HepG2 (cell line): Measurements from ENCODE around the gene EHD1. TPM values are rescaled to one million over a fixed set of nuclear protein-coding genes. Genes with fewer than 3 reads are reported as not detected.
A peak's percentile ranks its signal among the peaks of the same experiment; 100 is the strongest.

Experiments used
- ARID3A ChIP-seq: IDR thresholded peaks from 2 replicates; pipeline ENCODE4 v1.6.1; 2012; ENCODE audit warnings: low read depth, low read length, improper control_type of control experiment
- BHLHE40 ChIP-seq: IDR thresholded peaks from 2 replicates; pipeline ENCODE4 v1.6.1; 2011; ENCODE audit warnings: low read length, improper control_type of control experiment
- DNMT3B ChIP-seq: conservative IDR thresholded peaks from 2 replicates; pipeline ENCODE4 v1.6.1; 2016; ENCODE audit warnings: missing biosample characterization, control low read depth
- FOXK1 ChIP-seq: sonication (generic); formaldehyde crosslinking; IDR thresholded peaks from 2 replicates; pipeline ENCODE4 v1.4.0; 2020; ENCODE audit warnings: low read depth, missing genetic modification reagents, borderline replicate concordance
- GATA4 ChIP-seq: sonication (generic); IDR thresholded peaks from 2 replicates; pipeline ENCODE4 v1.6.1; 2016; ENCODE audit warnings: antibody characterized with exemption, low read depth, borderline replicate concordance
- IKZF5 ChIP-seq: IDR thresholded peaks from 2 replicates; pipeline ENCODE4 v1.6.1; 2018; ENCODE audit warnings: missing genetic modification reagents, mild to moderate bottlenecking, missing compliant biosample characterization
- JUN ChIP-seq: sonication (generic); formaldehyde crosslinking; IDR thresholded peaks from 2 replicates; pipeline ENCODE4 v1.4.0; 2020; ENCODE audit warnings: mild to moderate bottlenecking, missing genetic modification reagents
- KLF16 ChIP-seq, 2 experiments: sonication (generic) in 1 of 2; formaldehyde crosslinking in 1 of 2; IDR thresholded peaks; 2 replicates each; pipeline versions ENCODE4 v1.6.1 to v1.8.0; 2016 to 2023; ENCODE audit warnings: missing genetic modification reagents in 2 of 2, missing compliant biosample characterization in 1 of 2
- NFIC ChIP-seq: IDR thresholded peaks from 2 replicates; pipeline ENCODE4 v1.6.1; 2012; ENCODE audit warnings: mild to moderate bottlenecking, low read length, inconsistent platforms
- NR2F1 ChIP-seq, 2 experiments: fragments of 450-650 bp in 1 of 2; formaldehyde crosslinking in 1 of 2; IDR thresholded peaks; 2 replicates each; pipeline versions ENCODE4 v1.5.0 to v1.6.1; 2016 to 2020; ENCODE audit warnings: mild to moderate bottlenecking in 1 of 2, missing compliant biosample characterization in 1 of 2, missing genetic modification reagents in 1 of 2, moderate library complexity in 1 of 2
- NR2F6 ChIP-seq, 2 experiments: IDR thresholded peaks; 2 replicates each; pipeline ENCODE4 v1.6.1; 2016; ENCODE audit warnings: antibody characterized with exemption in 1 of 2, mild to moderate bottlenecking in 1 of 2
- PHF8 ChIP-seq: sonication (generic); formaldehyde crosslinking; IDR thresholded peaks from 2 replicates; pipeline ENCODE4 v1.5.0; 2020; ENCODE audit warnings: missing genetic modification reagents
- POLR2G ChIP-seq: fragments of 200-400 bp; formaldehyde crosslinking; IDR thresholded peaks from 2 replicates; pipeline ENCODE4 v1.6.1; 2018; ENCODE audit warnings: mild to moderate bottlenecking, low read depth, low read length, moderate library complexity
- SMARCC2 ChIP-seq: fragments of 450-650 bp; IDR thresholded peaks from 2 replicates; pipeline ENCODE4 v1.6.1; 2017; ENCODE audit warnings: antibody characterized with exemption, mild to moderate bottlenecking
- TEAD3 ChIP-seq: optimal IDR thresholded peaks from 2 replicates; pipeline ENCODE3; 2016; ENCODE audit warnings: borderline replicate concordance
- TFAP4 ChIP-seq: sonication (generic); IDR thresholded peaks from 2 replicates; pipeline ENCODE4 v1.6.1; 2016; ENCODE audit warnings: low read depth, borderline replicate concordance
- ZNF263 ChIP-seq: sonication (generic); formaldehyde crosslinking; IDR thresholded peaks from 2 replicates; pipeline ENCODE4 v1.4.0; 2020; ENCODE audit warnings: missing genetic modification reagents
- ZNF367 ChIP-seq: sonication (generic); formaldehyde crosslinking; IDR thresholded peaks from 2 replicates; pipeline ENCODE4 v1.4.0; 2020; ENCODE audit warnings: missing genetic modification reagents, borderline replicate concordance
- ZNF383 ChIP-seq: sonication (generic); formaldehyde crosslinking; IDR thresholded peaks from 2 replicates; pipeline ENCODE4 v1.4.0; 2020; ENCODE audit warnings: missing genetic modification reagents, mild to moderate bottlenecking, borderline replicate concordance
- ZNF441 ChIP-seq: sonication (generic); formaldehyde crosslinking; IDR thresholded peaks from 2 replicates; pipeline ENCODE4 v1.7.0; 2021; ENCODE audit warnings: missing genetic modification reagents, borderline replicate concordance
- ZNF501 ChIP-seq: sonication (generic); formaldehyde crosslinking; IDR thresholded peaks from 2 replicates; pipeline ENCODE4 v1.5.1; 2020; ENCODE audit warnings: mild to moderate bottlenecking, moderate library complexity, missing genetic modification reagents
- ZNF572 ChIP-seq: sonication (generic); formaldehyde crosslinking; IDR thresholded peaks from 2 replicates; pipeline ENCODE4 v1.5.1; 2020; ENCODE audit warnings: mild to moderate bottlenecking, missing genetic modification reagents
- ZZZ3 ChIP-seq: sonication (generic); formaldehyde crosslinking; IDR thresholded peaks from 2 replicates; pipeline ENCODE4 v1.4.0; 2020; ENCODE audit warnings: missing genetic modification reagents, mild to moderate bottlenecking, borderline replicate concordance
- polyA plus RNA-seq, 8 experiments: library from polyadenylated mRNA; depleted of rRNA in 3 of 8; stranded (reverse) in 7 of 8; unstranded in 1 of 8; fragments of >200 nt; fragmentation: Illumina TruSeq in 4 of 8; extraction: Trizol in 4 of 8; gene quantifications; 2 replicates each; pipeline versions ENCODE4 v1.2.1 to v1.2.3, GENCODE V29; 2011 to 2016; ENCODE audit warnings: low read depth in 4 of 8, missing spikeins in 1 of 8, mixed read lengths in 1 of 8; ENCODE audit not compliant: insufficient read depth in 1 of 8
- total RNA-seq, 5 experiments: library from RNA; depleted of rRNA; stranded (reverse); fragments of >200 nt; fragmentation: Illumina TruSeq; extraction: Trizol; gene quantifications; 2 replicates each; pipeline ENCODE4 v1.2.3, GENCODE V29; 2016; ENCODE audit warnings: low read depth in 1 of 5
- TF ChIP-seq, protein P1 (sequence below): sonication (generic); formaldehyde crosslinking; conservative IDR thresholded peaks from 2 replicates; pipeline ENCODE4 v1.4.0; 2020; ENCODE audit warnings: missing genetic modification reagents

EHD1 gene
- total and polyA plus RNA-seq, 2 of the 13 experiments (the other 11 are each of a cell fraction or from before 2014, with no cell fraction given): 23.6 to 26.6 TPM

GRCh38 chr11:64893194-64894069 lies 15.0 kb upstream of the EHD1 start (continued):
- no peak for TF ChIP-seq BHLHE40
- peak; percentile 51; the same call in 1 of the 2 replicates for TF ChIP-seq ARID3A
- 0 out of 2 replicates have a peak, but pooled peaks have one; percentile 25 for TF ChIP-seq NFIC
- TF ChIP-seq JUN (CRISPR knock-in tag): 0 out of 2 replicates have a peak, but pooled peaks have one; percentile 30
- peak; percentile 97 for TF ChIP-seq POLR2G
- TF ChIP-seq NR2F1 (CRISPR knock-in tag; IDR thresholded peaks at IDR 0.05): peak in 1 of 2 experiments; percentile 61; a peak in 1 of 4 replicates
- 0 out of 2 replicates have a peak, but pooled peaks have one; percentile 32 for TF ChIP-seq FOXK1 (CRISPR knock-in tag)
- 0 out of 2 replicates have a peak, but pooled peaks have one; percentile 26 for TF ChIP-seq ZNF367 (CRISPR knock-in tag)
- peak; percentile 77 for TF ChIP-seq TFAP4
- TF ChIP-seq NR2F6 (IDR thresholded peaks at IDR 0.05): peak; percentile 77
- TF ChIP-seq NR2F6 (CRISPR knock-in tag; IDR thresholded peaks at IDR 0.05): peak; percentile 87
- TF ChIP-seq ZNF572: peak; percentile 70; the same call in 1 of the 2 replicates
- peak; percentile 81; the same call in 1 of the 2 replicates for TF ChIP-seq ZNF441 (CRISPR knock-in tag)
- no peak for TF ChIP-seq SMARCC2
- TF ChIP-seq IKZF5: peak; percentile 76; the same call in 1 of the 2 replicates
- TF ChIP-seq ZNF501: peak; percentile 66; the same call in 1 of the 2 replicates
- TF ChIP-seq TEAD3 (CRISPR knock-in tag): peak; percentile 76
- TF ChIP-seq DNMT3B (CRISPR knock-in tag): no peak
- peak; percentile 79 for TF ChIP-seq PHF8 (CRISPR knock-in tag)
- TF ChIP-seq ZNF263 (CRISPR knock-in tag): peak; percentile 25; the same call in 1 of the 2 replicates
- TF ChIP-seq ZNF383 (CRISPR knock-in tag): peak; percentile 84; the same call in 1 of the 2 replicates
- peak in 1 of 2 experiments; percentile 77; a peak in 1 of 4 replicates for TF ChIP-seq KLF16 (CRISPR knock-in tag; IDR thresholded peaks at IDR 0.05)
- TF ChIP-seq, protein P1, sequence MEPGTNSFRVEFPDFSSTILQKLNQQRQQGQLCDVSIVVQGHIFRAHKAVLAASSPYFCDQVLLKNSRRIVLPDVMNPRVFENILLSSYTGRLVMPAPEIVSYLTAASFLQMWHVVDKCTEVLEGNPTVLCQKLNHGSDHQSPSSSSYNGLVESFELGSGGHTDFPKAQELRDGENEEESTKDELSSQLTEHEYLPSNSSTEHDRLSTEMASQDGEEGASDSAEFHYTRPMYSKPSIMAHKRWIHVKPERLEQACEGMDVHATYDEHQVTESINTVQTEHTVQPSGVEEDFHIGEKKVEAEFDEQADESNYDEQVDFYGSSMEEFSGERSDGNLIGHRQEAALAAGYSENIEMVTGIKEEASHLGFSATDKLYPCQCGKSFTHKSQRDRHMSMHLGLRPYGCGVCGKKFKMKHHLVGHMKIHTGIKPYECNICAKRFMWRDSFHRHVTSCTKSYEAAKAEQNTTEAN (CRISPR knock-in tag): 0 out of 2 replicates have a peak, but pooled peaks have one; percentile 11
- peak; percentile 70; the same call in 1 of the 2 replicates for TF ChIP-seq ZZZ3 (CRISPR knock-in tag)
- peak; percentile 76; the same call in 1 of the 2 replicates for TF ChIP-seq GATA4
